GM12878 (cell line): Measurements from ENCODE around the gene MCM8. TPM values are rescaled to one million over a fixed set of nuclear protein-coding genes. Genes with fewer than 3 reads are reported as not detected.
A peak's percentile ranks its signal among the peaks of the same experiment; 100 is the strongest.

ENCODE experiments used
- ASH2L ChIP-seq: fragments of 300-600, 200-600 bp; sonication (generic); IDR thresholded peaks from 2 replicates; pipeline ENCODE4 v1.6.1; 2017; ENCODE audit warnings: low read depth, mild to moderate bottlenecking, borderline replicate concordance
- ATF7 ChIP-seq: fragments of 450-650 bp; IDR thresholded peaks from 2 replicates; pipeline ENCODE4 v1.6.1; 2016; ENCODE audit warnings: low read depth, mild to moderate bottlenecking
- BCL3 ChIP-seq: IDR thresholded peaks from 2 replicates; pipeline ENCODE4 v1.6.1; 2011; ENCODE audit warnings: borderline replicate concordance, low read depth, mild to moderate bottlenecking, moderate library complexity, low read length; ENCODE audit not compliant: insufficient read depth, poor library complexity, severe bottlenecking
- BCLAF1 ChIP-seq: fragments of 450-650 bp; IDR thresholded peaks from 2 replicates; pipeline ENCODE4 v1.6.1; 2017; ENCODE audit warnings: antibody characterized with exemption, mild to moderate bottlenecking, moderate library complexity
- EED ChIP-seq: sonication (generic); IDR thresholded peaks from 2 replicates; pipeline ENCODE4 v1.6.1; 2016; ENCODE audit warnings: antibody characterized with exemption, low read depth
- HDAC6 ChIP-seq: fragments of 200-600 bp; sonication (generic); IDR thresholded peaks from one replicate; pipeline ENCODE4 v1.8.0; 2017; ENCODE audit warnings: antibody characterized with exemption; ENCODE audit not compliant: unreplicated experiment
- NBN ChIP-seq: fragments of 450-650 bp; IDR thresholded peaks from 2 replicates; pipeline ENCODE4 v1.6.1; 2016
- PAX5 ChIP-seq: IDR thresholded peaks from 2 replicates; pipeline ENCODE4 v1.6.1; 2011; ENCODE audit warnings: low read depth, low read length, borderline replicate concordance
- SMAD5 ChIP-seq: IDR thresholded peaks from 2 replicates; pipeline ENCODE4 v1.6.1; 2016; ENCODE audit warnings: antibody characterized with exemption, low read depth
- SP1 ChIP-seq: IDR thresholded peaks from one replicate; pipeline ENCODE4 v1.6.1; 2011; ENCODE audit warnings: low read depth, low read length
- USF2 ChIP-seq: IDR thresholded peaks from 2 replicates; pipeline ENCODE4 v1.6.1; 2011; ENCODE audit warnings: low read depth, low read length, improper control_type of control experiment, borderline replicate concordance
- YY1 ChIP-seq: IDR thresholded peaks from 2 replicates; pipeline ENCODE4 v1.6.1; 2011; ENCODE audit warnings: low read depth, mild to moderate bottlenecking, low read length
- ZBTB4 ChIP-seq: fragments of 450-650 bp; formaldehyde crosslinking; IDR thresholded peaks from 2 replicates; pipeline ENCODE4 v1.4.0; 2022; ENCODE audit warnings: mild to moderate bottlenecking, moderate library complexity
- ZNF274 ChIP-seq: IDR thresholded peaks from one replicate; pipeline ENCODE4 v1.8.0; 2011; ENCODE audit not compliant: insufficient read length, insufficient read depth
- ZNF384 ChIP-seq: IDR thresholded peaks from 2 replicates; pipeline ENCODE4 v1.6.1; 2012; ENCODE audit warnings: low read depth, mild to moderate bottlenecking, low read length, improper control_type of control experiment, borderline replicate concordance
- polyA plus RNA-seq, 11 experiments: library from polyadenylated mRNA; depleted of rRNA in 4 of 11; unstranded in 6 of 11; stranded (reverse) in 5 of 11; fragments of >200 nt; fragmentation: Nextera tagmentation in 4 of 11; fragmentation: Illumina TruSeq in 1 of 11; extraction: Ambion mirVana in 4 of 11; extraction: Trizol in 1 of 11; gene quantifications; 1 replicate in 1 of 11; 2 replicates in 10 of 11; pipeline versions ENCODE4 v1.2.1 to v1.2.3, GENCODE V29; 2011 to 2016; ENCODE audit warnings: inconsistent platforms in 2 of 11, missing spikeins in 2 of 11, low read depth in 1 of 11
- total RNA-seq, 4 experiments: library from RNA; depleted of rRNA in 3 of 4; stranded (reverse); fragments of >200 nt in 3 of 4; fragmentation: Illumina TruSeq in 1 of 4; extraction: Trizol in 1 of 4; gene quantifications; 2 replicates each; pipeline versions ENCODE4 v1.2.1 to v1.2.3, GENCODE V29; 2013 to 2021
- TF ChIP-seq, protein P1 (sequence below): fragments of 450-650 bp; IDR thresholded peaks from 2 replicates; pipeline ENCODE4 v1.6.1; 2017; ENCODE audit warnings: borderline replicate concordance
- TF ChIP-seq, protein P2 (sequence below): fragments of 450-650 bp; conservative IDR thresholded peaks from 2 replicates; pipeline ENCODE4 v1.6.1; 2017; ENCODE audit warnings: mild to moderate bottlenecking, moderate library complexity
- TF ChIP-seq, protein P3 (sequence below): IDR thresholded peaks from 2 replicates; pipeline ENCODE4 v1.6.1; 2011; ENCODE audit warnings: low read depth, mild to moderate bottlenecking, low read length, moderate library complexity, borderline replicate concordance; ENCODE audit errors: extremely low read depth

The MCM8 gene
- total and polyA plus RNA-seq, 10 of the 15 experiments (the other 5 are each of a cell fraction or from before 2014, with no cell fraction given) = 3.2 to 28.2 (median 16.0) TPM

DNA sequence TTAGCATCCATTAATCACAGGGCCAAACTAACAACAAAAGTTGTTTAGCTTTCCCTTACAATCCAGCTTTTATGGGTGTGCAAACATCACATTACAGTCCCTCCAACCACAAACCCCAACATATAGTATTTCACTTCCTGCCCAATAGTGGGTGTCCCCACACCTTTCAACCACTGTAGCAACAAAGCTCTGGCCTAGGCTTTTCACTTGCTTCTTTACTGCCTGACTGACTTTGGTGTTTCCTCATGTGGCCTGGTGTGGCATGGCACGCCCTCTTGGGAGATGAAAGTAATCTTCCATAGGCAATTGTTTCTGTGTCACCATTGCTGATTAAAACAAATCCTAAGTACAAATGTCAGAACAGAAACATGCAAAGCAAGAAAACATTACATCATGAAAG is 46.3 kb downstream of the MCM8 start (continued):
- TF ChIP-seq BCLAF1 (no peak), ZNF384 (peak; percentile 46; the same call in 1 of the 2 replicates), ASH2L (no peak), ZBTB4 (CRISPR knock-in tag) (no peak), YY1 (no peak), PAX5 (peak; percentile 51; the same call in 1 of the 2 replicates), ZNF274 (no peak), HDAC6 (no peak), BCL3 (no peak), ATF7 (peak; percentile 85), SMAD5 (no peak), EED (0 out of 2 replicates have a peak, but pooled peaks have one; percentile 36), USF2 (no peak), NBN (peak; percentile 68), SP1 (no peak)
- TF ChIP-seq, protein P1, sequence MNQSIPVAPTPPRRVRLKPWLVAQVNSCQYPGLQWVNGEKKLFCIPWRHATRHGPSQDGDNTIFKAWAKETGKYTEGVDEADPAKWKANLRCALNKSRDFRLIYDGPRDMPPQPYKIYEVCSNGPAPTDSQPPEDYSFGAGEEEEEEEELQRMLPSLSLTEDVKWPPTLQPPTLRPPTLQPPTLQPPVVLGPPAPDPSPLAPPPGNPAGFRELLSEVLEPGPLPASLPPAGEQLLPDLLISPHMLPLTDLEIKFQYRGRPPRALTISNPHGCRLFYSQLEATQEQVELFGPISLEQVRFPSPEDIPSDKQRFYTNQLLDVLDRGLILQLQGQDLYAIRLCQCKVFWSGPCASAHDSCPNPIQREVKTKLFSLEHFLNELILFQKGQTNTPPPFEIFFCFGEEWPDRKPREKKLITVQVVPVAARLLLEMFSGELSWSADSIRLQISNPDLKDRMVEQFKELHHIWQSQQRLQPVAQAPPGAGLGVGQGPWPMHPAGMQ = no peak
- TF ChIP-seq, protein P2, sequence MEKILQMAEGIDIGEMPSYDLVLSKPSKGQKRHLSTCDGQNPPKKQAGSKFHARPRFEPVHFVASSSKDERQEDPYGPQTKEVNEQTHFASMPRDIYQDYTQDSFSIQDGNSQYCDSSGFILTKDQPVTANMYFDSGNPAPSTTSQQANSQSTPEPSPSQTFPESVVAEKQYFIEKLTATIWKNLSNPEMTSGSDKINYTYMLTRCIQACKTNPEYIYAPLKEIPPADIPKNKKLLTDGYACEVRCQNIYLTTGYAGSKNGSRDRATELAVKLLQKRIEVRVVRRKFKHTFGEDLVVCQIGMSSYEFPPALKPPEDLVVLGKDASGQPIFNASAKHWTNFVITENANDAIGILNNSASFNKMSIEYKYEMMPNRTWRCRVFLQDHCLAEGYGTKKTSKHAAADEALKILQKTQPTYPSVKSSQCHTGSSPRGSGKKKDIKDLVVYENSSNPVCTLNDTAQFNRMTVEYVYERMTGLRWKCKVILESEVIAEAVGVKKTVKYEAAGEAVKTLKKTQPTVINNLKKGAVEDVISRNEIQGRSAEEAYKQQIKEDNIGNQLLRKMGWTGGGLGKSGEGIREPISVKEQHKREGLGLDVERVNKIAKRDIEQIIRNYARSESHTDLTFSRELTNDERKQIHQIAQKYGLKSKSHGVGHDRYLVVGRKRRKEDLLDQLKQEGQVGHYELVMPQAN = no peak
- TF ChIP-seq, protein P3, sequence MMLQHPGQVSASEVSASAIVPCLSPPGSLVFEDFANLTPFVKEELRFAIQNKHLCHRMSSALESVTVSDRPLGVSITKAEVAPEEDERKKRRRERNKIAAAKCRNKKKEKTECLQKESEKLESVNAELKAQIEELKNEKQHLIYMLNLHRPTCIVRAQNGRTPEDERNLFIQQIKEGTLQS = no peak
